ENCODE data around the gene HUNK. TPM values are rescaled to one million over a fixed set of nuclear protein-coding genes. Genes with fewer than 3 reads are reported as not detected.

The HUNK gene
- total and polyA plus RNA-seq, 7 experiments from 2014 or later, result 0.16 to 0.54 (median 0.30) TPM; not detected in 4

DNA sequence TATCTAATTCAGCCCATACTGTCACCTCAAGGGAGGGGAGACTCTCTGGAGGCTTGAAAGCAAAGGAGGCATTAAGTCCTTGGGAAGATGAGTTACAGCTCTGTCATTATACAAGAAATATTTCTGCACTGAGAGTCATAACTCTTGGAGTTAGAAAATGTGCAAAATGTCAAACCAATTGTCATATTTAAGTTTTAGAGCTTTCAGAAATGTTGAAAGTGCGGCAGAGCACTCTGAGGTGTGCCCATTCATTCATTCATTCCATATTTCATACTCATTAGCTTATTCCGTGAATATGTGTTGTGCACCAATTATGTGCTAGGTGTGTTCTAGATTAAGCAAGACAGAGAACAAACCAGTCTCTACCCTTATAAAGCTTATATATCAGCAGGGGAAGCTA, 87.1 kb downstream of the HUNK start:
- H3K36me3 Mint-ChIP-seq, result no peaks in the 10 kb centered on the region
- CTCF ChIA-PET, result no interaction called here

GRCh38 chr21:31961027-31961426, 88.2 kb downstream of the HUNK start:
- H3K4me3 ChIP-seq (ENCODE audit: low read length), result no peak overlapping the region
- peaks cover 0 to 21% (median 4%) of the 10 kb centered on the region in 7 donors for H3K4me1 Mint-ChIP-seq
- POLR2A ChIA-PET, result no interaction called here
- no peak overlapping the region for H3K27ac Mint-ChIP-seq
- no peaks in the 10 kb centered on the region for H3K36me3 Mint-ChIP-seq
- H3K4me3 Mint-ChIP-seq, result no peak overlapping the region
- H3K27me3 Mint-ChIP-seq, result peaks cover 0 to 35% (median 21%) of the 10 kb centered on the region in 5 donors
- CTCF ChIA-PET, result no interaction called here
- no peaks in the 10 kb centered on the region for H3K36me3 ChIP-seq (ENCODE audit: control insufficient read depth in 2 of 3, insufficient read depth in 3 of 3, low read length in 3 of 3)
- no peaks in the 10 kb centered on the region for H3K9me3 ChIP-seq (ENCODE audit: control insufficient read depth in 2 of 3, low read length in 3 of 3)
- peaks cover 0 to 10% (median 2%) of the 10 kb centered on the region in 11 donors for H3K9me3 Mint-ChIP-seq
- H3K4me1 ChIP-seq (ENCODE audit: control insufficient read depth in 2 of 2, insufficient read depth in 2 of 2, low read length in 2 of 2), result peaks cover 0 to 11% of the 10 kb centered on the region in 2 donors
- DNase-seq, result no peak
- intact Hi-C loops (cut with micrococcal nuclease), result no loop called here
- ATAC-seq, result no peak
- H3K27me3 ChIP-seq (ENCODE audit: control insufficient read depth in 2 of 2, insufficient read depth in 2 of 2, low read length in 2 of 2), result no peaks in the 10 kb centered on the region
- H3K27ac ChIP-seq (ENCODE audit: low read depth, low read length), result no peak overlapping the region

More for the DNA sequence above, 87.1 kb downstream of the HUNK start:
- POLR2A ChIA-PET, result no interaction called here
- Mint-ChIP-seq H3K4me1 (peaks cover 0 to 21% (median 4%) of the 10 kb centered on the region in 7 donors), H3K9me3 (peaks cover 0 to 10% (median 2%) of the 10 kb centered on the region in 11 donors), H3K4me3 (no peak overlapping the region), H3K27me3 (peaks cover 0 to 31% (median 17%) of the 10 kb centered on the region in 5 donors), H3K27ac (no peak overlapping the region)
- no peak for ATAC-seq
- Histone ChIP-seq H3K27ac (ENCODE audit: low read depth, low read length) (no peak overlapping the region), H3K36me3 (ENCODE audit: control insufficient read depth in 2 of 3, insufficient read depth in 3 of 3, low read length in 3 of 3) (no peaks in the 10 kb centered on the region), H3K4me1 (ENCODE audit: control insufficient read depth in 2 of 2, insufficient read depth in 2 of 2, low read length in 2 of 2) (peaks cover 0 to 11% of the 10 kb centered on the region in 2 donors), H3K9me3 (ENCODE audit: control insufficient read depth in 2 of 3, low read length in 3 of 3) (no peaks in the 10 kb centered on the region), H3K4me3 (ENCODE audit: low read length) (no peak overlapping the region), H3K27me3 (ENCODE audit: control insufficient read depth in 2 of 2, insufficient read depth in 2 of 2, low read length in 2 of 2) (no peaks in the 10 kb centered on the region)
- no peak for DNase-seq
- intact Hi-C loops (cut with micrococcal nuclease), result no loop called here

- Mint-ChIP-seq H3K4me3 (no peak overlapping the region), H3K27ac (no peak overlapping the region), H3K4me1 (peaks cover 0 to 18% (median 4%) of the 10 kb centered on the region in 7 donors), H3K36me3 (no peaks in the 10 kb centered on the region), H3K9me3 (peaks cover 0 to 10% (median 2%) of the 10 kb centered on the region in 11 donors), H3K27me3 (peaks cover 0 to 36% (median 21%) of the 10 kb centered on the region in 5 donors)
- intact Hi-C loops (cut with micrococcal nuclease), result no loop called here
- ATAC-seq (no peak), DNase-seq (no peak)
- ChIA-PET POLR2A (no interaction called here), CTCF (no interaction called here)
- Histone ChIP-seq H3K27ac (ENCODE audit: low read depth, low read length) (no peak overlapping the region), H3K4me3 (ENCODE audit: low read length) (no peak overlapping the region), H3K9me3 (ENCODE audit: control insufficient read depth in 2 of 3, low read length in 3 of 3) (no peaks in the 10 kb centered on the region), H3K4me1 (ENCODE audit: control insufficient read depth in 2 of 2, insufficient read depth in 2 of 2, low read length in 2 of 2) (peaks cover 0 to 10% of the 10 kb centered on the region in 2 donors), H3K36me3 (ENCODE audit: control insufficient read depth in 2 of 3, insufficient read depth in 3 of 3, low read length in 3 of 3) (no peaks in the 10 kb centered on the region), H3K27me3 (ENCODE audit: control insufficient read depth in 2 of 2, insufficient read depth in 2 of 2, low read length in 2 of 2) (no peaks in the 10 kb centered on the region)
These were observed 88.9 kb downstream of the HUNK start for GRCh38 chr21:31961704-31962103.

- no peak overlapping the region for H3K27ac ChIP-seq (ENCODE audit: low read depth, low read length)
- H3K4me1 ChIP-seq (ENCODE audit: control insufficient read depth in 2 of 2, insufficient read depth in 2 of 2, low read length in 2 of 2), result no peaks in the 10 kb centered on the region
- H3K36me3 Mint-ChIP-seq, result no peaks in the 10 kb centered on the region
- POLR2A ChIA-PET, result no interaction called here
- H3K9me3 Mint-ChIP-seq, result peaks cover 0 to 7% (median 1%) of the 10 kb centered on the region in 11 donors
- no peak overlapping the region for H3K4me3 Mint-ChIP-seq
- no peaks in the 10 kb centered on the region for H3K36me3 ChIP-seq (ENCODE audit: control insufficient read depth in 2 of 3, insufficient read depth in 3 of 3, low read length in 3 of 3)
- CTCF ChIA-PET, result no interaction called here
- H3K4me3 ChIP-seq (ENCODE audit: low read length), result no peak overlapping the region
- H3K27me3 Mint-ChIP-seq, result peaks cover 0 to 33% (median 16%) of the 10 kb centered on the region in 5 donors
- no peak for DNase-seq
- ATAC-seq, result no peak
- intact Hi-C loops (cut with micrococcal nuclease), result no loop called here
- peaks cover 0 to 1% (median 0%) of the 10 kb centered on the region in 7 donors for H3K4me1 Mint-ChIP-seq
- H3K27ac Mint-ChIP-seq, result no peak overlapping the region
- H3K9me3 ChIP-seq (ENCODE audit: control insufficient read depth in 2 of 3, low read length in 3 of 3), result no peaks in the 10 kb centered on the region
- H3K27me3 ChIP-seq (ENCODE audit: control insufficient read depth in 2 of 2, insufficient read depth in 2 of 2, low read length in 2 of 2), result no peaks in the 10 kb centered on the region
These were observed 91.9 kb downstream of the HUNK start for GRCh38 chr21:31964692-31965091.

GRCh38 chr21:31967334-31967733, 94.5 kb downstream of the HUNK start:
- Mint-ChIP-seq H3K27me3 (peaks cover 0 to 27% (median 4%) of the 10 kb centered on the region in 5 donors), H3K36me3 (no peaks in the 10 kb centered on the region), H3K27ac (no peak overlapping the region), H3K4me3 (no peak overlapping the region), H3K9me3 (peaks cover 0 to 4% (median 1%) of the 10 kb centered on the region in 11 donors), H3K4me1 (peaks cover 0 to 1% (median 0%) of the 10 kb centered on the region in 7 donors)
- Histone ChIP-seq H3K9me3 (ENCODE audit: control insufficient read depth in 2 of 3, low read length in 3 of 3) (peaks cover 0 to 3% (median 0%) of the 10 kb centered on the region in 3 experiments), H3K27me3 (ENCODE audit: control insufficient read depth in 2 of 2, insufficient read depth in 2 of 2, low read length in 2 of 2) (no peaks in the 10 kb centered on the region), H3K27ac (ENCODE audit: low read depth, low read length) (no peak overlapping the region), H3K4me1 (ENCODE audit: control insufficient read depth in 2 of 2, insufficient read depth in 2 of 2, low read length in 2 of 2) (no peaks in the 10 kb centered on the region), H3K36me3 (ENCODE audit: control insufficient read depth in 2 of 3, insufficient read depth in 3 of 3, low read length in 3 of 3) (no peaks in the 10 kb centered on the region), H3K4me3 (ENCODE audit: low read length) (no peak overlapping the region)
- ChIA-PET CTCF (no interaction called here), POLR2A (no interaction called here)
- no peak for DNase-seq
- no peak for ATAC-seq
- intact Hi-C loops (cut with micrococcal nuclease), result no loop called here

DNA sequence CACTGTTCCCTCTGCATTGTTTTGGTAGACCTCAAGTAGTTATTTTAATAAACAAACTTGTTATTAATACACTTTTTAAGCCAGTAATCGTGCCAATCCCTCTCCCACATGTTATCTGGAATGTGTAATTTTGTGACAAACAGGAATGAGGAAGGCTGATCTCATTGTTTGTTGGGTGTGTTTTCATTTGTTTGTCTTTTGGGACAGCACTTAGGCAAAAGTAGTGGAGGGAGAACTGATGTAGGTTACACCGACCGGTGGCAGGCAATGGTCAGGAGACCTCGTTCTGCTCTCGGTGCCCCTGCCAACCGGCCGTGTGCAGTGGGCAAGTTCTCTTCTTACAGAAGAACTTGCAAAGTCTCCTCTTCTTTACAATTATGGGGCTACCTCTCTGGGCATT, 99.8 kb downstream of the HUNK start:
- Mint-ChIP-seq H3K9me3 (peaks cover 0 to 20% (median 9%) of the 10 kb centered on the region in 11 donors), H3K36me3 (no peaks in the 10 kb centered on the region), H3K27me3 (peaks cover 6 to 25% (median 14%) of the 10 kb centered on the region in 5 donors), H3K4me1 (peaks cover 1 to 22% (median 11%) of the 10 kb centered on the region in 7 donors), H3K4me3 (no peak overlapping the region), H3K27ac (no peak overlapping the region)
- Histone ChIP-seq H3K36me3 (ENCODE audit: control insufficient read depth in 2 of 3, insufficient read depth in 3 of 3, low read length in 3 of 3) (no peaks in the 10 kb centered on the region), H3K9me3 (ENCODE audit: control insufficient read depth in 2 of 3, low read length in 3 of 3) (peaks cover 0 to 3% (median 0%) of the 10 kb centered on the region in 3 experiments), H3K4me1 (ENCODE audit: control insufficient read depth in 2 of 2, insufficient read depth in 2 of 2, low read length in 2 of 2) (peaks cover 0 to 6% of the 10 kb centered on the region in 2 donors), H3K27ac (ENCODE audit: low read depth, low read length) (no peak overlapping the region), H3K27me3 (ENCODE audit: control insufficient read depth in 2 of 2, insufficient read depth in 2 of 2, low read length in 2 of 2) (no peaks in the 10 kb centered on the region), H3K4me3 (ENCODE audit: low read length) (no peak overlapping the region)
- ChIA-PET CTCF (no interaction called here), POLR2A (interaction anchor here (0.6 kb wide), 1 partner anchor 314 kb away, joined by 3 read pairs; no protein-coding TSS in a partner anchor)
- intact Hi-C loops (cut with micrococcal nuclease), result loop anchor here in 1 of 2 donors (10.0 kb wide), 1 partner anchor 98 kb away; the partner anchor contains the start of gene HUNK
- no peak for ATAC-seq
- DNase-seq, result no peak

DNA sequence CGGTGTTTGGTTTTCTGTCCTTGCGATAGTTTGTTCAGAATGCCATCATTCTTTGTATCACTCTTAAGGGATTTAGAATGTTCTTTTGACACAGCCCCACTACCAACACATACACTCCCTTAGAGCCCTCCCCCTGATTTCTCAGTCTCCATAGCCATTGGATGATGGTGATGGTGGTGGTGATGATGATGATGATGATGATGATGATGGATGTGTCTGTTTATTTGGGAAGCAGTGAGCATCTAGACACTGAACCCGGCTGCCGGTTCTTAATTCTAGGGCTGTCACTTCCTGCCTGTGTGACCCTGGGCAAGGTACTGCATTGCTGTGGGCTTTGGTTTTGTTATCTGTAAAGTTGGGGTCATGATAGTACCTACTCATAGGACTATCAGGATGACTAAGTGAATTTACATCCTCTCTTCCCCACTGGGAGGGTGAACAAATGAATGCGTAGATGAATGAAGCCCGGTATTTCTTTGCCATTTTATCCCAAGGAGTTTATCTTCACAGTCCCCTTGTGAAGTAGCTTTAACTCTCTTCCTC, 100.7 kb downstream of the HUNK start:
- no peak overlapping the region for H3K4me3 Mint-ChIP-seq

More for the DNA sequence above, 100.7 kb downstream of the HUNK start:
- ATAC-seq (no peak), DNase-seq (no peak)
- CTCF ChIA-PET, result no interaction called here
- peaks cover 1 to 22% (median 11%) of the 10 kb centered on the region in 7 donors for H3K4me1 Mint-ChIP-seq
- POLR2A ChIA-PET, result no interaction called here
- intact Hi-C loops (cut with micrococcal nuclease), result loop anchor here in 1 of 2 donors (10.0 kb wide), 1 partner anchor 99 kb away; the partner anchor contains the start of gene HUNK
- H3K36me3 Mint-ChIP-seq, result no peaks in the 10 kb centered on the region
- H3K27ac ChIP-seq (ENCODE audit: low read depth, low read length), result no peak overlapping the region
- H3K36me3 ChIP-seq (ENCODE audit: control insufficient read depth in 2 of 3, insufficient read depth in 3 of 3, low read length in 3 of 3), result no peaks in the 10 kb centered on the region
- H3K27ac Mint-ChIP-seq, result peak overlapping the region in 1 of 9 donors; percentile 16
- H3K9me3 ChIP-seq (ENCODE audit: control insufficient read depth in 2 of 3, low read length in 3 of 3), result peaks cover 0 to 3% (median 0%) of the 10 kb centered on the region in 3 experiments
- H3K27me3 ChIP-seq (ENCODE audit: control insufficient read depth in 2 of 2, insufficient read depth in 2 of 2, low read length in 2 of 2), result no peaks in the 10 kb centered on the region
- H3K4me3 ChIP-seq (ENCODE audit: low read length), result no peak overlapping the region
- H3K27me3 Mint-ChIP-seq, result peaks cover 6 to 25% (median 14%) of the 10 kb centered on the region in 5 donors
- peaks cover 0 to 20% (median 9%) of the 10 kb centered on the region in 11 donors for H3K9me3 Mint-ChIP-seq
- H3K4me1 ChIP-seq (ENCODE audit: control insufficient read depth in 2 of 2, insufficient read depth in 2 of 2, low read length in 2 of 2), result peaks cover 0 to 6% of the 10 kb centered on the region in 2 donors
